GM12801 (cell line): ENCODE measurements around the gene CYP4B1.

Experiments used
- CTCF ChIP-seq: IDR thresholded peaks from one replicate; pipeline ENCODE4 v1.5.1; 2011; ENCODE audit warnings: control low read depth; ENCODE audit not compliant: insufficient read length; ENCODE audit errors: extremely low read depth

The CYP4B1 gene

GRCh38 chr1:46812065-46812963 lies 13.5 kb downstream of the CYP4B1 start:
- TF ChIP-seq CTCF: no peak

- no peak for TF ChIP-seq CTCF
Measured at GRCh38 chr1:46812996-46813857, 14.4 kb downstream of the CYP4B1 start.

DNA sequence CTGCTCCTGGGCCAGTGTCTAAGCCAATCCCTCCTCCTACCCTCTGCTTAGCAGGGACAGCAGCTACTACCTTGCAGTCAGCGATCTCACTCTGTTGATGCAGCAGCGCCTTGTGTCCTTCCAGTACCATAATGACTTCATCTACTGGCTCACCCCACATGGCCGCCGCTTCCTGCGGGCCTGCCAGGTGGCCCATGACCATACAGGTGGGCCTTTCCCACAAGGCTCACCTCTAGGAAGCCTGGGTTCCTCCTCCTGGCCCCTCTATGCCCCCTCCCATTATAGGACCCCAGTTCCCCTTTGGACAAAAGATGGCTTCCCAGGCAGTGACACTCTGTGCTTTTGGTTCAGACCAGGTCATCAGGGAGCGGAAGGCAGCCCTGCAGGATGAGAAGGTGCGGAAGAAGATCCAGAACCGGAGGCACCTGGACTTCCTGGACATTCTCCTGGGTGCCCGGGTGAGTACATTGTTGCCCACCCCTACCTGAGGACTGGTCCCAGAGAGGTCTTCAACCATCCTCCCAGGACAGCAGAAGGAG lies 15.1 kb downstream of the CYP4B1 start:
- no peak for TF ChIP-seq CTCF

GRCh38 chr1:46815133-46815532 lies 16.3 kb downstream of the CYP4B1 start:
- TF ChIP-seq CTCF: no peak

DNA sequence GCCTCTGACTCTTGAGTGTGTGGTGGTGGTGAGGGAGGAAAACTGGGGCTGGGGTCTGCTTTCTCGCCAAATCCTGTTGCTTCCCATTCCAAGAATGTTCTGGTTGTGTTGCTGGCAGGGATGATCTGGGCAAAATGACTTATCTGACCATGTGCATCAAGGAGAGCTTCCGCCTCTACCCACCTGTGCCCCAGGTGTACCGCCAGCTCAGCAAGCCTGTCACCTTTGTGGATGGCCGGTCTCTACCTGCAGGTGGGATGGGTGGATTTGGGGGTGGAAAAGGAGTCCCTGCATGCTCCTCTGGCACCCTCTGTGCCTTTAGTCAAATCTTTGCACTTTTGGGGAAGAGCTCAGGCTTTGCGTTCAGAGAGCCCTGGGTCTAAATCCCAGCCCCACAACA lies 18.1 kb downstream of the CYP4B1 start:
- no peak for TF ChIP-seq CTCF

- TF ChIP-seq CTCF: no peak
Measured at GRCh38 chr1:46817814-46818213, 19.0 kb downstream of the CYP4B1 start.

GRCh38 chr1:46818591-46818990 lies 19.7 kb downstream of the CYP4B1 start:
- no peak for TF ChIP-seq CTCF
